ENCODE measurements around the gene SLC6A20.

DNA sequence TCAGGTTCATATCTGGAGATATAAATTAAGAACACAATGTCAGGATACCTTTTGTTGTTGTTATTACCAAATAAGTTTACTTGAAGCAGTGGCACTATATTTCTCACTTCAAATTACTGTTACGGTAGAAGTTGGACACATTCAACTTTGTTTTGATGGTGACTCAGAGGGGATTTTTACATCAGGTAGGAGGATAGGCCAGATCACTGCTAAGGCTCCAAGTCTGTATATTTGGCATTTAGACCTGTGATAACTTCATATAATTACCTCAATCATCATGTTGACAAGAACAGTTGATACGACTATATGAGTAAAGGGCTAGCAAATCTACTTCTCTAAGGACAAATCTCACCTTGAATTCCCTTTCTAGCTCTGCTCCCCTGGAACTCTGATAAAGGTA lies 30.0 kb upstream of the SLC6A20 start:
- TF ChIP-seq, protein P1, sequence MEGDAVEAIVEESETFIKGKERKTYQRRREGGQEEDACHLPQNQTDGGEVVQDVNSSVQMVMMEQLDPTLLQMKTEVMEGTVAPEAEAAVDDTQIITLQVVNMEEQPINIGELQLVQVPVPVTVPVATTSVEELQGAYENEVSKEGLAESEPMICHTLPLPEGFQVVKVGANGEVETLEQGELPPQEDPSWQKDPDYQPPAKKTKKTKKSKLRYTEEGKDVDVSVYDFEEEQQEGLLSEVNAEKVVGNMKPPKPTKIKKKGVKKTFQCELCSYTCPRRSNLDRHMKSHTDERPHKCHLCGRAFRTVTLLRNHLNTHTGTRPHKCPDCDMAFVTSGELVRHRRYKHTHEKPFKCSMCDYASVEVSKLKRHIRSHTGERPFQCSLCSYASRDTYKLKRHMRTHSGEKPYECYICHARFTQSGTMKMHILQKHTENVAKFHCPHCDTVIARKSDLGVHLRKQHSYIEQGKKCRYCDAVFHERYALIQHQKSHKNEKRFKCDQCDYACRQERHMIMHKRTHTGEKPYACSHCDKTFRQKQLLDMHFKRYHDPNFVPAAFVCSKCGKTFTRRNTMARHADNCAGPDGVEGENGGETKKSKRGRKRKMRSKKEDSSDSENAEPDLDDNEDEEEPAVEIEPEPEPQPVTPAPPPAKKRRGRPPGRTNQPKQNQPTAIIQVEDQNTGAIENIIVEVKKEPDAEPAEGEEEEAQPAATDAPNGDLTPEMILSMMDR (conservative IDR thresholded peaks at IDR 0.05): no peak
- no peak for TF ChIP-seq ZFX (IDR thresholded peaks at IDR 0.05)
